IMR-90 (cell line): Measurements from ENCODE around the gene KLHL30.

Experiments used
- BHLHE40 ChIP-seq: fragments of 150-350 bp; IDR thresholded peaks from 2 replicates; pipeline ENCODE4 v1.6.1; 2016; ENCODE audit warnings: mild to moderate bottlenecking, low read depth, low read length
- CEBPB ChIP-seq: IDR thresholded peaks from 2 replicates; pipeline ENCODE4 v1.6.1; 2012; ENCODE audit warnings: low read depth, low read length, improper control_type of control experiment
- CHD1 ChIP-seq: IDR thresholded peaks from 2 replicates; pipeline ENCODE4 v1.6.1; 2012; ENCODE audit warnings: low read depth, low read length, improper control_type of control experiment
- FOS ChIP-seq: fragments of 150-350 bp; IDR thresholded peaks from 2 replicates; pipeline ENCODE4 v1.6.1; 2016; ENCODE audit warnings: low read depth, low read length
- MAFK ChIP-seq: IDR thresholded peaks from 2 replicates; pipeline ENCODE4 v1.6.1; 2012; ENCODE audit warnings: low read depth, low read length, improper control_type of control experiment
- MAZ ChIP-seq: IDR thresholded peaks from 2 replicates; pipeline ENCODE4 v1.6.1; 2012; ENCODE audit warnings: low read depth, mild to moderate bottlenecking, low read length, improper control_type of control experiment, moderate library complexity, borderline replicate concordance
- POLR2A ChIP-seq: IDR thresholded peaks from 2 replicates; pipeline ENCODE4 v1.6.1; 2012; ENCODE audit warnings: mild to moderate bottlenecking, low read depth, low read length
- RAD21 ChIP-seq: IDR thresholded peaks from 2 replicates; pipeline ENCODE4 v1.6.1; 2012; ENCODE audit warnings: low read length, improper control_type of control experiment
- RCOR1 ChIP-seq: IDR thresholded peaks from 2 replicates; pipeline ENCODE4 v1.6.1; 2012; ENCODE audit warnings: mild to moderate bottlenecking, low read length, improper control_type of control experiment; ENCODE audit not compliant: insufficient replicate concordance
- RFX5 ChIP-seq: IDR thresholded peaks from 2 replicates; pipeline ENCODE4 v1.8.0; 2012; ENCODE audit warnings: low read depth, mild to moderate bottlenecking, low read length, moderate library complexity
- SMC3 ChIP-seq: fragments of 150-350 bp; IDR thresholded peaks from 2 replicates; pipeline ENCODE4 v1.6.1; 2016; ENCODE audit warnings: low read depth, mild to moderate bottlenecking, antibody characterized with exemption, low read length, moderate library complexity
- TF ChIP-seq, protein P1 (sequence below): fragments of 150-350 bp; IDR thresholded peaks from 2 replicates; pipeline ENCODE4 v1.6.1; 2016; ENCODE audit warnings: low read depth, mild to moderate bottlenecking, low read length, moderate library complexity, borderline replicate concordance
- TF ChIP-seq, protein P2 (sequence below): conservative IDR thresholded peaks from 2 replicates; pipeline ENCODE4 v1.5.1; 2012; ENCODE audit warnings: mild to moderate bottlenecking, low read depth, low read length, improper control_type of control experiment
- TF ChIP-seq, protein P3 (sequence below): fragments of 150-350 bp; IDR thresholded peaks from 2 replicates; pipeline ENCODE4 v1.6.1; 2017; ENCODE audit warnings: mild to moderate bottlenecking, antibody characterized with exemption, low read length, low read depth

GRCh38 chr2:238159071-238159539 is 20.6 kb downstream of the KLHL30 start:
- TF ChIP-seq, protein P1, sequence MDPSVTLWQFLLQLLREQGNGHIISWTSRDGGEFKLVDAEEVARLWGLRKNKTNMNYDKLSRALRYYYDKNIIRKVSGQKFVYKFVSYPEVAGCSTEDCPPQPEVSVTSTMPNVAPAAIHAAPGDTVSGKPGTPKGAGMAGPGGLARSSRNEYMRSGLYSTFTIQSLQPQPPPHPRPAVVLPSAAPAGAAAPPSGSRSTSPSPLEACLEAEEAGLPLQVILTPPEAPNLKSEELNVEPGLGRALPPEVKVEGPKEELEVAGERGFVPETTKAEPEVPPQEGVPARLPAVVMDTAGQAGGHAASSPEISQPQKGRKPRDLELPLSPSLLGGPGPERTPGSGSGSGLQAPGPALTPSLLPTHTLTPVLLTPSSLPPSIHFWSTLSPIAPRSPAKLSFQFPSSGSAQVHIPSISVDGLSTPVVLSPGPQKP: no peak
- TF ChIP-seq, protein P2, sequence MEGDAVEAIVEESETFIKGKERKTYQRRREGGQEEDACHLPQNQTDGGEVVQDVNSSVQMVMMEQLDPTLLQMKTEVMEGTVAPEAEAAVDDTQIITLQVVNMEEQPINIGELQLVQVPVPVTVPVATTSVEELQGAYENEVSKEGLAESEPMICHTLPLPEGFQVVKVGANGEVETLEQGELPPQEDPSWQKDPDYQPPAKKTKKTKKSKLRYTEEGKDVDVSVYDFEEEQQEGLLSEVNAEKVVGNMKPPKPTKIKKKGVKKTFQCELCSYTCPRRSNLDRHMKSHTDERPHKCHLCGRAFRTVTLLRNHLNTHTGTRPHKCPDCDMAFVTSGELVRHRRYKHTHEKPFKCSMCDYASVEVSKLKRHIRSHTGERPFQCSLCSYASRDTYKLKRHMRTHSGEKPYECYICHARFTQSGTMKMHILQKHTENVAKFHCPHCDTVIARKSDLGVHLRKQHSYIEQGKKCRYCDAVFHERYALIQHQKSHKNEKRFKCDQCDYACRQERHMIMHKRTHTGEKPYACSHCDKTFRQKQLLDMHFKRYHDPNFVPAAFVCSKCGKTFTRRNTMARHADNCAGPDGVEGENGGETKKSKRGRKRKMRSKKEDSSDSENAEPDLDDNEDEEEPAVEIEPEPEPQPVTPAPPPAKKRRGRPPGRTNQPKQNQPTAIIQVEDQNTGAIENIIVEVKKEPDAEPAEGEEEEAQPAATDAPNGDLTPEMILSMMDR: no peak
- TF ChIP-seq, protein P3, sequence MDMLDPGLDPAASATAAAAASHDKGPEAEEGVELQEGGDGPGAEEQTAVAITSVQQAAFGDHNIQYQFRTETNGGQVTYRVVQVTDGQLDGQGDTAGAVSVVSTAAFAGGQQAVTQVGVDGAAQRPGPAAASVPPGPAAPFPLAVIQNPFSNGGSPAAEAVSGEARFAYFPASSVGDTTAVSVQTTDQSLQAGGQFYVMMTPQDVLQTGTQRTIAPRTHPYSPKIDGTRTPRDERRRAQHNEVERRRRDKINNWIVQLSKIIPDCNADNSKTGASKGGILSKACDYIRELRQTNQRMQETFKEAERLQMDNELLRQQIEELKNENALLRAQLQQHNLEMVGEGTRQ: no peak
- no peak for TF ChIP-seq POLR2A
- no peak for TF ChIP-seq RCOR1
- no peak for TF ChIP-seq FOS
- TF ChIP-seq SMC3: no peak
- no peak for TF ChIP-seq CEBPB
- no peak for TF ChIP-seq BHLHE40
- TF ChIP-seq CHD1: no peak
- no peak for TF ChIP-seq RFX5
- TF ChIP-seq MAFK: no peak
- no peak for TF ChIP-seq MAZ
- TF ChIP-seq RAD21: no peak
